HG03457 (cell line): Measurements from ENCODE around the gene DLG5.

Experiments used
- ATAC-seq: cut with Tn5 transposase; IDR thresholded peaks from one replicate; pipeline ENCODE4 v1.9.1; 2021; ENCODE audit warnings: moderate number of reproducible peaks; ENCODE audit not compliant: unreplicated experiment

The DLG5 gene

DNA sequence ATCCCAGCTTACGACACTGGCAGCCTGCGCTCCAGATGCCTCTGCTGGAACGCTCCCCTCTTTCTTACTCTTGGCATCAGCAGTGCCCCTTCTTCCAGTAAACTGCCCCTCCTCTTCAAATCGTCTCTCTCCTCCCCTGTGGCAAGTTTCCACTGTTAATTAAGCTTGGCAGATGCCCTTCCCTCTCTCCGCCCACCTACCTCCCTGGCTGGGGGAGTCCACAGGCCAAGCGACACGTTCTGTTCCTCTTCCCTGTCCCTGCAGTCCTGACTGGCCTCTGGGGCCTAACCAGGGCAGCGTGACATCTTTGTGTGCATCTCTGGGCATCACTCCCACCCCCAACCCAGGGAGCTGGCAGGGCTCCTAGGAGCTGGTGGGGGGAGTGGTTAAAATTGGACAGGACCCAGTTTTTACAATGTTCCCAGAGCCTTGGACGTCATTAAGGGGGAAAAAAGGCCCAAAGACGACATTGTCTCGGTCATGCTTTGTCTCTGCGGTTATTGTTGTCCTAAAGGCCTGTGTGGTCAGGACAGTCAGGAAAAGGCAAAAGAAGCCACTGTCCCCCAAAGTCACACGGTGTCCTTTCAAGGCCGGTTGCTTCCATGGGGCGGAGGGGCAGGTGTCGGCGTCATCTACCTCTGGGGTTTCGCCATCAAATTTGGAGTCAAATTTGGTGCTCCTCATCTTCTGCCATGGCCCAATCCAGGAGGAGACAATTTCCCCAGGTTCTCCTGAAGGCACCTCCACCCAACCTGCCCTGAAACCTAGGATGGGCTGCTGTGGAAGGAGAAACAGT is 54.2 kb downstream of the DLG5 start:
- ATAC-seq = no peak

- ATAC-seq = no peak
Observed at GRCh38 chr10:77869626-77870420, 56.7 kb downstream of the DLG5 start.

DNA sequence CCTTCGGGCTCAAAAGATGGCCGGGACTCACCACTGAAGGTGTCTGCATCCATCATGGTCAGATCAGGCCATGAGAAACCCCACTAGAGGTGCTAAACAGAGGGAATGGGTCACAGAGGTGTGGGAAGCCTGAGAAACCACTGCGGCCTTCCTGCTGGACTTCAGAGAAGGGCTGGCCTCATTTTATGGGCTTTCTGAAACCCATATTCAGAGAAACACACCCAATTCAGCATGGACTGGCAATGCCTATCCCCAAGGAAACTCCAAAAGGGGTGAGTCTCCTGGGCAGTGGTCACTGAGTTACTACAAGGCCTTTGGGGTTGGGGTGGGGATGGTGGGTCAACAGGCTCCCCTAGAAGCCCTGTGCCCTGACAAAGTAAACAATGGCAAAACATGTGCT is 58.0 kb downstream of the DLG5 start:
- ATAC-seq = no peak

DNA sequence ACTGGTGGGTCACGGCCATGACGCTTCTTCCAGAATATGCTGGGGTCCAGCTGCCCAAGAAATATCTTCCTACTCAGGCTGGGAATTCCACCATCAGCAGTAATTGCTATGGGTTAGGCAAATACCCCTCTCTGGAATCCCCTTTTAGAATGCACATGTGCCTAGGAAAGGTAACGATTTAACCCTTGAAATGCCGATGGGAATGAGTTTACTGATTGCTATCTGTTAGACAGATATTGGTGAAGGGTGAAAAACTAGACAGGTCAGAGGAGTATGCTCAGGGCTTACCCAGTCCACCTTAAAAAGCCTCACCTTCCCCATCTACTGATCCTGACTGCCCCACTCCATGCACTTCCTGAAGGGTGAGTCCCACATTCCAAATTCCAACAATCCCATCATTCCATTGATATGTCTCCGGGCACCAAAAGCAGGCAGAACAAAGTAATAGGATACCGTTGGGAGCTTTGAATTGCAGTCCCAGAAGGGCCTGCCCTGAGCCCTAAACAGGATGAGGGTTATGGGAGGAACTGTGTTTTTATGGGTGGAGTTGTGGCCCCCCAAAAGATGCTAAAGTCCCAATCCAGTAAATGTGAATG is 59.3 kb downstream of the DLG5 start:
- ATAC-seq = no peak

- ATAC-seq = no peak
Observed at GRCh38 chr10:77866598-77866997, 60.0 kb downstream of the DLG5 start.

GRCh38 chr10:77865580-77866324 is 60.8 kb downstream of the DLG5 start:
- no peak for ATAC-seq

DNA sequence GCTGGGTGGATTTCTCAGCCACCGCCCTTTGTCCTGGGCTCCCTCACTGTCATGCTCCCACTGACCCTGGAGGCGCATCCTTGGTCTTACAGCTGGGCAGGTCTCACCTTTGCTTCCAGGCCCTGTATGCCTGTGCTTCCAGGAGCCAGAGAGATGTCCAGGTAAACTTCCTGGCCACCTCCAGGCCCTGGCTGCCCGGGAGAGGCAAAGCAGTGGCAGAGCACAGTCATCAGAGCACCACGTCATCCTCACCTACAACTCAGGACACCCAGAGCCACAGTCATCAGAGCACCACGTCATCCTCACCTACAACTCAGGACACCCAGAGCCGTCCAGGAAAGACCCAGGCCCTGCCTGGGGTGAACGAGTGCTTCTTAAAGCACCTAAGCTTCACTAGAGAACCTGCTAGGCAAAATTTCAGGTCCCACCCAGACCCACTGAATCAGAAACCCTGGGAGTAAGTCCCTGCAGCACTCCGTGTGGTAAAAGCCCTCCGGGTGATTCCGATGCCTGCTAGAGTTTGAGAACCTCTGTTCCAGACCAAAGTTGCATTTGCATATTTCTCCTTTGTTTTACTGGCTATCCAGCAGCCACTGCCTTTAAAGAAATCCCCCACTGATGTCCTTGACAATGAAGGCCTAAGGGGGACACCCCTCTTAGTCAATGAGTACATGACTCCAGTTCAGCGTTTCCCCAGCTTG is 62.3 kb downstream of the DLG5 start:
- ATAC-seq = no peak

DNA sequence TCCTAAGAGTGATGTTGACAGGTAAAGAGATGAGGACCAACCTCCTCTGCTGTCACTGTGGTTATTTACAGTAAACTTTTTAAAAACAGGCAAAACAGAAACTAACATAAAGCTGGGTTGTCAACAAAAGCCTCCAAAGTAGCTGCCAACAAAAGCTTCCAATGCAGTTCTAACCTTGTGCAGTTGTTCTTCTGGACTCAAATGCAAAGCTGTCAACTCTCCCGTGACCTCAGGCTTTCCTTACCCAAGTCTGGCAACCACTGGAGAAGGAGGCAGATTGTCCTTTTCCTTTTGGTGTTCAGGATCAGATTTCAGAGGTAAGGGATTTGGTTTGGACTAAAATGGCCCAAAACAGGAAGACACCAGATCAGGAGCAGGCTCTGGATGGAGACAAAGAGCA is 63.1 kb downstream of the DLG5 start:
- no peak for ATAC-seq

DNA sequence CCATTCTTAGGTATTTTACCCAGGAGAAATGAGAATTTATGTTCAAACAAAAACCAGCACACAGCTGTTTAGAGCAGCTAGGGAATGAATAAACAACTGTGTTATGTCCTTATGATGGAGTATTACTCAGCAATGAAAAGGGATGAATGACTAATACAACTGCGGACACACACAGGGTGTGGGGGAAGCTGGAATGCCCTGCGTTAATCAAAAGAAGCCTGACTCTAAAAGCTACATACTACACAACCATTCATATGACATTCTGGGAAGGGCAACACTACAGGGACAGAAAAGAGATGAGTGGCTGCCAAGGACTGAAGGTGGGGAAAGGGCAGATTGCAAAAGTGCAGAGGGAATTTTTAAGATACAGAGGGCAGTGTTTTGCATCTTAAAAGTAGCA is 64.0 kb downstream of the DLG5 start:
- ATAC-seq = no peak

GRCh38 chr10:77861366-77861765 is 65.2 kb downstream of the DLG5 start:
- ATAC-seq = no peak

DNA sequence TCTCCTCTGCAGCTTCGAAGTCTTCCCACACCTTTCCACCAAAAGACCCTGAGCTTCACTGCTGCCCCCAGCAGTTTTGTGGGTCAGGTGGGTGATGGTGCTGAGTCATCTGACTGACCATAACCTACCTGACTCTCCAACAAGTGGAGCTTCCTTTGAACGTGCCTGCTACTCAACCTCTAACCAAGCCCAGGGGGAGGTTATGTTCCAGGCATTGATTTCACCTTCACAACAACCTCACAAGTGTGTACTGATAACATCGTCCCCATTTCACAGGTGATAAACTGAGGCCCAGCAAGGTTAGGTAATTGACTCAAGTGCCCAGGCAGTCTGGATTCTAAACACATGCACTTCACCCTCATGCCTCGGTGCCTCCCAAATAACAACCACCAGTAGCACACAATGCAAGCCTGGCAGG is 66.7 kb downstream of the DLG5 start:
- ATAC-seq = no peak

GRCh38 chr10:77859200-77859864 is 67.2 kb downstream of the DLG5 start:
- no peak for ATAC-seq

- no peak for ATAC-seq
Observed at GRCh38 chr10:77857272-77857671, 69.3 kb downstream of the DLG5 start.

- ATAC-seq = no peak
Observed at GRCh38 chr10:77856566-77856965, 70.0 kb downstream of the DLG5 start.

- no peak for ATAC-seq
Observed at GRCh38 chr10:77855404-77856155, 71.0 kb downstream of the DLG5 start.

DNA sequence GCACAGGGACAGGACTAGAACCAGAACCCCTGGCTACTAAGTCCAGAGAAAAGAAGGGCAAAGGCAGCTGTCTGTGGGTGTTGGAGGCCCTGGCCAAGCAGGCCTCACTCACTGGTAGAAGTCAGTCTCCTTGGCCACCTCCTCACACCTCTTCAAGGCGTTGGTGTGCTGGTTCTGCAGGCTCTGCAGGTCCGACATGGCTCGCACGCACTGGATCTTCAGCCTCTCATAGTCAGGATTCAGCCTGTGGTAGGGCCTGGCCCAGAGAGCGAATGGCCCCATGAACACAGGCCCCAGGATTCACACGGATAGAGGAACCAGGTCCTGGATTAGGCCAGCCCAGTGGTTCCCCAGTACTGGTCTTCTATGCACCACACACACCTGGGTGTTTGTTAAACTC is 72.4 kb downstream of the DLG5 start:
- no peak for ATAC-seq

- no peak for ATAC-seq
Observed at GRCh38 chr10:77853256-77853655, 73.3 kb downstream of the DLG5 start.

GRCh38 chr10:77850620-77851231 is 75.8 kb downstream of the DLG5 start:
- ATAC-seq = no peak
